H9 (cell line): ENCODE data around the gene SDK2. TPM values are rescaled to one million over a fixed set of nuclear protein-coding genes. Genes with fewer than 3 reads are reported as not detected.

ENCODE experiments used
- DNase-seq: peaks from one replicate; pipeline ENCODE4 v3.0.0-alpha.2; 2017
- H2AFZ ChIP-seq: one replicate; pipeline ENCODE4 v1.6.1; 2013; ENCODE audit warnings: mild to moderate bottlenecking, low read length, control low read depth, moderate library complexity
- H2AK5ac ChIP-seq: 2 replicates; pipeline ENCODE4 v1.6.1; 2013; ENCODE audit warnings: low read length, control low read depth, mixed read lengths; ENCODE audit not compliant: insufficient read length
- H2BK120ac ChIP-seq: one replicate; pipeline ENCODE4 v1.6.1; 2013; ENCODE audit warnings: low read depth, mild to moderate bottlenecking, low read length, control low read depth, inconsistent platforms; ENCODE audit not compliant: poor library complexity, severe bottlenecking
- H2BK12ac ChIP-seq: 2 replicates; pipeline ENCODE4 v1.6.1; 2013; ENCODE audit warnings: low read length, control low read depth, mixed read lengths, low read depth; ENCODE audit not compliant: insufficient read length
- H2BK15ac ChIP-seq: 2 replicates; pipeline ENCODE4 v1.6.1; 2013; ENCODE audit warnings: low read depth, low read length, control low read depth
- H2BK20ac ChIP-seq: one replicate; pipeline ENCODE4 v1.6.1; 2013; ENCODE audit warnings: low read depth, mild to moderate bottlenecking, low read length, control low read depth, inconsistent platforms; ENCODE audit not compliant: poor library complexity, severe bottlenecking
- H2BK5ac ChIP-seq: 2 replicates; pipeline ENCODE4 v1.6.1; 2013; ENCODE audit warnings: low read length, control low read depth, mixed read lengths; ENCODE audit not compliant: insufficient read length
- H3K14ac ChIP-seq: 2 replicates; pipeline ENCODE4 v1.6.1; 2013; ENCODE audit warnings: low read length, control low read depth; ENCODE audit not compliant: insufficient read depth
- H3K18ac ChIP-seq: 2 replicates; pipeline ENCODE4 v1.6.1; 2013; ENCODE audit warnings: low read depth, mild to moderate bottlenecking, mixed read lengths, low read length, control low read depth; ENCODE audit not compliant: insufficient read length
- H3K23ac ChIP-seq: 2 replicates; pipeline ENCODE4 v1.6.1; 2013; ENCODE audit warnings: low read length, control low read depth, mixed read lengths, low read depth; ENCODE audit not compliant: insufficient read length
- H3K23me2 ChIP-seq: 2 replicates; pipeline ENCODE4 v1.6.1; 2013; ENCODE audit warnings: low read depth, mild to moderate bottlenecking, mixed read lengths, low read length, control low read depth; ENCODE audit not compliant: insufficient read length, poor library complexity, severe bottlenecking
- H3K27ac ChIP-seq: 2 replicates; pipeline ENCODE4 v1.5.1; 2013; ENCODE audit warnings: low read length, control low read depth, mixed read lengths, low read depth; ENCODE audit not compliant: insufficient read length
- H3K27me3 ChIP-seq: 2 replicates; pipeline ENCODE4 v1.6.1; 2013; ENCODE audit warnings: low read length, control low read depth, inconsistent platforms; ENCODE audit not compliant: insufficient read depth
- H3K4ac ChIP-seq: 2 replicates; pipeline ENCODE4 v1.6.1; 2013; ENCODE audit warnings: low read depth, mild to moderate bottlenecking, control low read depth, inconsistent platforms, low read length, moderate library complexity
- H3K4me1 ChIP-seq: 2 replicates; pipeline ENCODE4 v1.6.1; 2013; ENCODE audit warnings: low read length, control low read depth, inconsistent platforms; ENCODE audit not compliant: insufficient read depth
- H3K4me2 ChIP-seq: 2 replicates; pipeline ENCODE4 v1.6.1; 2013; ENCODE audit warnings: low read length, control low read depth, mixed read lengths; ENCODE audit not compliant: insufficient read length, insufficient read depth
- H3K56ac ChIP-seq: 2 replicates; pipeline ENCODE4 v1.6.1; 2013; ENCODE audit warnings: low read depth, mild to moderate bottlenecking, mixed read lengths, low read length, control low read depth; ENCODE audit not compliant: insufficient read length
- H3K79me1 ChIP-seq: 2 replicates; pipeline ENCODE4 v1.6.1; 2013; ENCODE audit warnings: low read depth, mild to moderate bottlenecking, moderate library complexity, low read length, control low read depth, inconsistent platforms; ENCODE audit not compliant: insufficient read depth, poor library complexity, severe bottlenecking
- H3K79me2 ChIP-seq: 2 replicates; pipeline ENCODE4 v1.6.1; 2013; ENCODE audit warnings: low read length, control low read depth, inconsistent platforms; ENCODE audit not compliant: insufficient read depth
- H3K9ac ChIP-seq: 2 replicates; pipeline ENCODE4 v1.6.1; 2013; ENCODE audit warnings: low read length, control low read depth, mixed read lengths; ENCODE audit not compliant: insufficient read length; ENCODE audit errors: extremely low read depth
- H3K9me3 ChIP-seq: one replicate; pipeline ENCODE4 v1.6.1; 2013; ENCODE audit warnings: low read depth, low read length, inconsistent platforms; ENCODE audit not compliant: control insufficient read depth
- H3T11ph ChIP-seq: one replicate; pipeline ENCODE4 v1.6.1; 2013; ENCODE audit warnings: mild to moderate bottlenecking, low read length, control low read depth, inconsistent platforms
- H4K20me1 ChIP-seq: one replicate; pipeline ENCODE4 v1.6.1; 2013; ENCODE audit not compliant: control insufficient read depth, insufficient read length, insufficient read depth
- H4K5ac ChIP-seq: 2 replicates; pipeline ENCODE4 v1.6.1; 2013; ENCODE audit warnings: low read depth, mild to moderate bottlenecking, mixed read lengths, low read length, control low read depth; ENCODE audit not compliant: insufficient read length
- H4K8ac ChIP-seq: replicated peaks from 2 replicates; pipeline ENCODE4 v1.6.1; 2013; ENCODE audit warnings: low read length, control low read depth, mixed read lengths, low read depth; ENCODE audit not compliant: insufficient read length
- H4K91ac ChIP-seq: 2 replicates; pipeline ENCODE4 v1.6.1; 2013; ENCODE audit warnings: low read depth, mild to moderate bottlenecking, moderate library complexity, mixed read lengths, low read length, control low read depth; ENCODE audit not compliant: insufficient read length
- H3K27ac Mint-ChIP-seq, 3 experiments: 2 replicates in 2 of 3; 3 replicates in 1 of 3; pipeline ENCODE4 v1.8.0; 2020 to 2021; ENCODE audit warnings: mixed read lengths in 3 of 3, mild to moderate bottlenecking in 1 of 3, moderate library complexity in 1 of 3
- H3K27me3 Mint-ChIP-seq: 2 replicates; pipeline ENCODE4 v1.8.0; 2021; ENCODE audit warnings: low read depth, mild to moderate bottlenecking, moderate library complexity, mixed read lengths
- H3K36me3 Mint-ChIP-seq, 3 experiments: 2 replicates in 2 of 3; 3 replicates in 1 of 3; pipeline ENCODE4 v1.8.0; 2020 to 2021; ENCODE audit warnings: low read depth in 3 of 3, mixed read lengths in 3 of 3; ENCODE audit not compliant: insufficient read depth in 1 of 3
- H3K4me1 Mint-ChIP-seq, 2 experiments: 2 replicates each; pipeline ENCODE4 v1.8.0; 2020; ENCODE audit warnings: mixed read lengths in 2 of 2
- H3K4me3 Mint-ChIP-seq, 2 experiments: 2 replicates in 1 of 2; 3 replicates in 1 of 2; pipeline ENCODE4 v1.8.0; 2020 to 2021; ENCODE audit warnings: mild to moderate bottlenecking in 2 of 2, mixed read lengths in 2 of 2, moderate library complexity in 1 of 2
- H3K9me3 Mint-ChIP-seq, 2 experiments: 2 replicates in 1 of 2; 3 replicates in 1 of 2; pipeline ENCODE4 v1.8.0; 2020; ENCODE audit warnings: mild to moderate bottlenecking in 2 of 2, mixed read lengths in 2 of 2, moderate library complexity in 1 of 2
- WGBS: extraction: QIAGEN DNeasy Blood & Tissue Kit; methylation state at CpG from one replicate; pipeline ENCODE4 v1.1.7; 2013; ENCODE audit warnings: missing lambda C conversion rate, low lambda C conversion rate, mixed read lengths; ENCODE audit not compliant: insufficient read length; ENCODE audit errors: extremely low coverage; 5-methylcytosine and 5-hydroxymethylcytosine counted together
- total RNA-seq: library from RNA; stranded (reverse); gene quantifications from 2 replicates; pipeline ENCODE4 v1.2.1, GENCODE V29; 2021
- TF ChIP-seq, protein P1 (sequence below): fragments of 200-600 bp; sonication (generic); conservative IDR thresholded peaks from 3 replicates; pipeline ENCODE4 v1.8.0; 2021; ENCODE audit warnings: antibody characterized with exemption, mild to moderate bottlenecking

Gene SDK2
- total RNA-seq, 1 experiment from 2014 or later, result 9.1 TPM

DNA sequence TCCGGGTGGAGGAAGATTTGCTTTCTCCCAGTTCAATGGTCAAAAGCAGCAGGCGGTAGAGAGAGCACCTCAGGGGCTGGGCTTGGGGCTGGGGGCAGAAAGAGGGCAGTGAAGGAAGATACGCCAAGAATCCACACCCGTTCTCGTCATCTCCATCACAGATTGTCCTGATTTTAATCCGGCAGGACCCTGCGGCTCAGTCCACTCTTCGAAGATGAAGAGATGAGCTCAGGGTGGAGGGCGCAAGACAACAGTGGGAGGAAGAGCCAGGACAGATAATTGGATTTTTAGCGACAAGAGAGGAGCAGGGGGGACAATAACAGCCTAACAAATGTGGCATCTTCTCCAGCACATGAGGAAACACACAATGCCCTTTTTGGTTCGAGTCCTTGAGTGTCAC is 165.9 kb downstream of the SDK2 start:
- Histone ChIP-seq H4K91ac (no peak overlapping the region), H3K4me2 (no peak overlapping the region), H3K27ac (no peak overlapping the region), H2BK120ac (no peak overlapping the region), H4K8ac (no peak overlapping the region), H3K79me1 (no peaks in the 10 kb centered on the region), H3K27me3 (no peaks in the 10 kb centered on the region), H2BK12ac (no peak overlapping the region), H3K23ac (no peak overlapping the region), H4K5ac (no peak overlapping the region), H3K18ac (no peak overlapping the region), H3K14ac (no peak overlapping the region), H3T11ph (no peak overlapping the region), H3K9ac (no peak overlapping the region), H2AFZ (no peak overlapping the region), H3K23me2 (no peaks in the 10 kb centered on the region), H2BK20ac (no peak overlapping the region), H3K56ac (no peak overlapping the region), H3K79me2 (no peaks in the 10 kb centered on the region), H3K9me3 (no peaks in the 10 kb centered on the region), H2BK5ac (no peak overlapping the region), H2BK15ac (no peak overlapping the region), H2AK5ac (no peak overlapping the region), H3K4ac (no peak overlapping the region), H4K20me1 (no peaks in the 10 kb centered on the region), H3K4me1 (peaks cover 3% of the 10 kb centered on the region; the same call in 1 of the 2 replicates)
- Mint-ChIP-seq H3K4me1 (peaks cover 20 to 37% of the 10 kb centered on the region in 2 experiments), H3K9me3 (no peaks in the 10 kb centered on the region), H3K27ac (peak overlapping the region in 1 of 3 experiments; percentile 9; a peak in 2 of 7 replicates), H3K36me3 (no peaks in the 10 kb centered on the region), H3K27me3 (no peaks in the 10 kb centered on the region; the same call in 1 of the 2 replicates), H3K4me3 (no peak overlapping the region)
- DNase-seq, result no peak
- TF ChIP-seq, protein P1, sequence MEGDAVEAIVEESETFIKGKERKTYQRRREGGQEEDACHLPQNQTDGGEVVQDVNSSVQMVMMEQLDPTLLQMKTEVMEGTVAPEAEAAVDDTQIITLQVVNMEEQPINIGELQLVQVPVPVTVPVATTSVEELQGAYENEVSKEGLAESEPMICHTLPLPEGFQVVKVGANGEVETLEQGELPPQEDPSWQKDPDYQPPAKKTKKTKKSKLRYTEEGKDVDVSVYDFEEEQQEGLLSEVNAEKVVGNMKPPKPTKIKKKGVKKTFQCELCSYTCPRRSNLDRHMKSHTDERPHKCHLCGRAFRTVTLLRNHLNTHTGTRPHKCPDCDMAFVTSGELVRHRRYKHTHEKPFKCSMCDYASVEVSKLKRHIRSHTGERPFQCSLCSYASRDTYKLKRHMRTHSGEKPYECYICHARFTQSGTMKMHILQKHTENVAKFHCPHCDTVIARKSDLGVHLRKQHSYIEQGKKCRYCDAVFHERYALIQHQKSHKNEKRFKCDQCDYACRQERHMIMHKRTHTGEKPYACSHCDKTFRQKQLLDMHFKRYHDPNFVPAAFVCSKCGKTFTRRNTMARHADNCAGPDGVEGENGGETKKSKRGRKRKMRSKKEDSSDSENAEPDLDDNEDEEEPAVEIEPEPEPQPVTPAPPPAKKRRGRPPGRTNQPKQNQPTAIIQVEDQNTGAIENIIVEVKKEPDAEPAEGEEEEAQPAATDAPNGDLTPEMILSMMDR, result no peak
- no CpG with 5 or more reads among the region's 11 CpGs for WGBS
